NB4 (cell line): ENCODE measurements around the gene USF1.

Experiments
- CTCF ChIP-seq: IDR thresholded peaks from one replicate; pipeline ENCODE4 v1.5.1; 2012; ENCODE audit warnings: low read depth, low read length
- POLR2A ChIP-seq: IDR thresholded peaks from 2 replicates; pipeline ENCODE4 v1.6.1; 2011; ENCODE audit warnings: mild to moderate bottlenecking; ENCODE audit not compliant: insufficient read length; ENCODE audit errors: extremely low read depth
- TF ChIP-seq, protein P1 (sequence below): IDR thresholded peaks from 2 replicates; pipeline ENCODE4 v1.6.1; 2011; ENCODE audit warnings: low read depth, low read length

- TF ChIP-seq CTCF (no peak), POLR2A (no peak)
- TF ChIP-seq, protein P1, sequence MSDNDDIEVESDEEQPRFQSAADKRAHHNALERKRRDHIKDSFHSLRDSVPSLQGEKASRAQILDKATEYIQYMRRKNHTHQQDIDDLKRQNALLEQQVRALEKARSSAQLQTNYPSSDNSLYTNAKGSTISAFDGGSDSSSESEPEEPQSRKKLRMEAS, result peak; percentile 71
Measured at GRCh38 chr1:161073474-161074121, 27.8 kb upstream of the USF1 start.
